ENCODE measurements around the gene ST6GALNAC3.
"Not testable (repeated sequence)": the region's sequence is repeated elsewhere in the genome, so short reads cannot be mapped to it uniquely, and the experiment has no call there.

ST6GALNAC3 gene

DNA sequence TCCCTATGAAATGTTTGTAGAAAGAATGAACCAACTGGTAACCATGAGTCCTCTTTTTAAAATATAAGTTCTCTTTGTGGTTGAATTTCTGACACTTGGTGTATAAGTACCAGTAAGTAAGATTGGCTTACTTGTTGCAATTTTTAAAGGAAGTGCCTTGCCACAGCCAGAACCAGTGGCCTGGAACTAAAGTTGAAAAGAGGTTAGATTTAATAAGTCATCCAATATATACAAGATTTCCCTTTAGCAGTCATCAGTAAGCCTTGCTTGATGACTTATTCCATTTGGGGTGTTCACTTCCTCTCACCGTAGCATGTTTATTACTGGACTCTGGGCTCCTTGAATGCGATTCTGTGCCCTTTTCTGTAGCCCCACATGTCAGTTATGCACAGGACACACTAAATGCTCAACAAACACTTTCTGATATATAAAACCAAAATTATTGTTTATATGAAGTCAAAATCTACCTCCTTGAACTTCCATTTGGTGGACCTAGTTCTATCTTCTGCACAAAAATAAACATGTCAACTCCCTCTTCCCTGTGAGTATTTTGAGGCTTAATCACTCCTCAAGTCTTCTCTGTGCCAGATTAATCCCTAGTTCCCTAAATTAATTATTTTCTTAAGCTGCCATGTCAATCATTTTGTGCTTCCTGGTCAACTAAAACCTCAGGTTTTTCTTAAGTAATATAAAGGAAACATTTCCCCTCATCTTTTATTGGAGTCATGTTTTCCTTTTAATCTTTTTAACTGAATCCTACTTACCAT is 218.1 kb downstream of the ST6GALNAC3 start:
- no peak for DNase-seq

GRCh38 chr1:76293831-76294230 is 219.3 kb downstream of the ST6GALNAC3 start:
- no peak for DNase-seq

DNA sequence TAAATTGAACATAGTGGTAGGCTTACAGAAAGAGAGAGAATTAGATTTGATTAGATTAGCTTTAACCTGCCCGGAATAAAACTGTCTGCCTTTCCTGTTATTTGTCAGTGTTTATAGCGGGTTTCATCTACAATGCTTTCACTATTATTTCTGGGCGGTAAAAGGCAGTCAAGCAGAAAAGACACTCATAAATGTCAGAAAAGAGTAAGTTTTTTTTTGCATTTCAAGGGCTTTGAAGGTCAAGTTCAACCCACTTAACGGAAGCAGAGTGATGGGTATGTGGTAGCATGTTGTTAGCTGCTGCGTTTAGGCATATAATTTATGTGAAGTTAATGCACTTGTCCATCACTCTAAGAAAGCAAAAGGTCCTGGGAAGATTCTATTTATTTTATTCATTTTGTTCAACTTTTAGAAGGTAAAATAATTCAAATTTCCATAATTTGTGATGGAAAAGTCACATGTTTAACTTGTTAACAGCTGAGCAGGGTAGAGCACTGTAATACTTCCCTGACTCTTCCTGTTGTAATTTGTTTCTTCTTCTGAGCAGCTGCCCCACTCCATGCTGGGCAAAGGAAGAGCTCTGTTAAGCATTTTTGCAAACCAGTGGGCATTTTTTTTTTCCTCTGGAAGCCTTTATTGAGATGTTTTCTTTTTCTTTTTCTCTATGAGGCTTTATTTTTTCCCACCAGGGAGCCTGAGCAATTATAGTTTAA is 220.1 kb downstream of the ST6GALNAC3 start:
- no peak for DNase-seq

GRCh38 chr1:76298399-76298798 is 223.9 kb downstream of the ST6GALNAC3 start:
- no peak for DNase-seq

DNA sequence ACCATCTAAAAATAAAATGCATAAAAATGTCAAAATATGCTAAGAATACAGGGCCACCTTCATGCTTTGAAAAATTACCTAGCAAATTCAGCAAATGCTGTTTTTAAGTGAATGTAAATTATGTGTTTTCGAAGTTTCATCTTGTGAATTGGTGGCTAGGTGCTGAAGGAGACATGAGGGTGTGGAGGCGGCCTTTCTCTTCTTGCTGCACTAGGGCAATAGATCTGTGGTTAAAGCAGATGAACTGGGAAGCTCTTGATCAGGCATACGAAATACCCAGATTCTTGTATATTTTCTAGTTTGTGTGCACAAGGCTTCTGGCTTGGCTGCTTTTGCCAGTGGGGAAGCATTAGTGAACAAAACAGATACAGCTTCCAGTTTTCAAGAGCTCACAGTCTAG is 224.5 kb downstream of the ST6GALNAC3 start:
- no peak for DNase-seq

- no peak for DNase-seq
Observed at GRCh38 chr1:76300556-76300955, 226.0 kb downstream of the ST6GALNAC3 start.

- DNase-seq = no peak
Observed at GRCh38 chr1:76302711-76303339, 228.3 kb downstream of the ST6GALNAC3 start.

GRCh38 chr1:76303340-76303717 is 228.8 kb downstream of the ST6GALNAC3 start:
- no peak for DNase-seq

GRCh38 chr1:76313304-76313703 is 238.8 kb downstream of the ST6GALNAC3 start:
- DNase-seq = no peak

- no peak for DNase-seq
Observed at GRCh38 chr1:76314730-76315129, 240.2 kb downstream of the ST6GALNAC3 start.

DNA sequence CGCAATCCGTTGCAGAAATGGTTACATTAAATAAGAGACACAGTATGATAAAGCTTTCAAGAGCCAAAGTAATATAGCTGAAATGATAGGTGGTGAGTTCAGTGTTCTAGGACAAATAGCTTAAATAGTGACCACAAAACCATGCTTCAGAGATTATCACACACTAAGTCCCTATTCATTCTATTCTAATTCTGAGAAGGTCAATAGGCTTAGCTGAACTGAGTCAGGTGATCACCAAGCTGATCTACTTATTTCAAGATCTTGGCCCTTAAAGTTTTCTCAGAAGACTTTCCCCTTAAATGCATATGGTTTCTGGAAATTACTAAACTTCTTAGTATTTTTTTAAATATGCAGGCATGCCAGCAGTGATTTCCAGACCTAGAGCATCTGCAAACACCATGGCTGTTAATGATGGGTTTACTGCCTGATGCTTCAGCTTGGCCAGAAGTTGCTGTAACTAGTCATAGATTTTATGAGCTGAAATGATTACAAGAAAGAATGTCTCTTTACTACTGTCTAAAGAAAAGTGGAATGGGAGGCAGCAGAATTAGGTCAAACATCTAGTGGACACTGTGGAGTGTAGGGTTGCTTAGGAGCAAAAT is 242.9 kb downstream of the ST6GALNAC3 start:
- DNase-seq = no peak

DNA sequence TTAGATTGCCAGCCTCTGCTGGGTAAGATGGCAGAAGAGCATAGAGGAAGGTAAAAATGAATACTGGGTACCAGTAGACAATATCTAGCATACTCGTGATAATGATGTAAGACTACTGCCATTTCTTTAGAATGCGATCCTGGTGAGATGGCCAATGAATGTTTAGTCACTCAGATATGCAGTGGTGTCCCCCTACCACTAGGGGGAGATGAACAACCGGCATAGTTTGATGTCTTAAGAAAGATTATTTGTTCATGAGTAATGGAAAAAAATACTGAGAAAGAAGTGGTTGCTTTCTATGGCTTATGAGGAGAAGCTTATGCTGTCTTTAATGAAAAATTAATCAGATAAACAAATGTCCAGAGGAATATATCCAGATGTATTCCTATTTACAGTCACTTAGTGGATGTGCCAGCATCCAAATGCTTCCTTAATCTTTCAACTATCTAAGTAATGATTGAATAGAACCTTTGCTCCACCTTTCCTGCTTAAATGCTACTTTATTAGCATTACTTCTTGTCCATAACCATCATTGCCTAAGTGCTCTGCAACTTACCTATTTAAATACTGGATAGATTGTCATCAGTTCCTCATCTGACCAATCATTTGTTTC is 256.6 kb downstream of the ST6GALNAC3 start:
- DNase-seq = no peak

DNA sequence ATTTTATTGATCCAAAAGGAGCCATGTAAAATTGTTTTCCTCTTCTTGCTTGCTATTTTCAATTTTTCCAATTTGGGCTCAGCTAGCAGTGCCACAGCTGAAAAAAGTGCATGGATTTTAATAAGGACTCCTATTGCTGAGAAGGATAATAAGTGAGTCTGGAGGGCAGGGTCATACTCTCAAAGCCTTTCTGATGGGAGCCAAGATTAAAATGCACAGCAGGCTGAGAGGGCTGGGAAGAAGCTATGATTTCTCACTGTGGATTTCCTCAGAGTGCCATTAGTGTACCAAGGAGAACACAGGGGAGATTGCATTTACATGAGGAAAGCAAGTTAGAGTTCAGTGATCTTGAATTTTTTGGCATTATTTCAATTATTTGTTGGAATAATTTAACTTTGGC is 261.3 kb downstream of the ST6GALNAC3 start:
- no peak for DNase-seq

GRCh38 chr1:76336931-76337371 is 262.4 kb downstream of the ST6GALNAC3 start:
- no peak for DNase-seq

DNA sequence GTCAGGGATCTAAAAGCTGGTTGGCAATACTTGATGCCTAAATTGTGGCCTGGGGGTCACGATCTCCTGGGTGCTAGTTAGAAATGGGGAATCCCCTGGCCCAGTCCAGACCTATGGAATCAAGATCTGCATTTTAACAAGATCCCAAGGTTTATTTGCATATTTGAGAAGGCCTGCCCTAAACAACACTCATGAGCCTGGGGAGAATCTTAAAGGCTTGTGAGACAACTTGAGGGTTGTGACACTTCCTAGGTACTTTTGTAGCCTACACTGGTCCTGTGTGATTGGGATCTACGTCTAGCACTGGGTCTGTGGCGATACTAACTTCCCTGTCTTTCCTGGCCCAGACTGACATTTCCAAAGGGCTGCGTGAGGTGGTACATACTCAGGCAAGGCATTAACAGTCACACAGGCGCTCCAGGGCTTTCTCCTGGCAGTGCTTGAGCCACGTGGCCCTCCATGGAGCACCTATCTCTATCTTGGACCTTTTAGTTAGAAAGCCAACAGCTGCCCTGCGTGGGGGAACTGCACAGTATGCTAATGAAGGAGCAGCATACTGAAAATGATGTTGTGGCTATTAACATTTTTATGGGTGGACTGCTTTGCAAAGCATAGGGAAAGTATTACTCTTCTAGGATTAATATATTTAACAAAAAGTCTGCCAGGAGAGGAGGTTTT is 263.1 kb downstream of the ST6GALNAC3 start:
- DNase-seq = no peak

GRCh38 chr1:76340056-76340455 is 265.5 kb downstream of the ST6GALNAC3 start:
- no peak for DNase-seq

GRCh38 chr1:76341816-76342215 is 267.3 kb downstream of the ST6GALNAC3 start:
- not testable (repeated sequence) for DNase-seq

GRCh38 chr1:76343356-76343755 is 268.8 kb downstream of the ST6GALNAC3 start:
- DNase-seq = no peak

GRCh38 chr1:76351655-76352054 is 277.1 kb downstream of the ST6GALNAC3 start:
- DNase-seq = no peak

DNA sequence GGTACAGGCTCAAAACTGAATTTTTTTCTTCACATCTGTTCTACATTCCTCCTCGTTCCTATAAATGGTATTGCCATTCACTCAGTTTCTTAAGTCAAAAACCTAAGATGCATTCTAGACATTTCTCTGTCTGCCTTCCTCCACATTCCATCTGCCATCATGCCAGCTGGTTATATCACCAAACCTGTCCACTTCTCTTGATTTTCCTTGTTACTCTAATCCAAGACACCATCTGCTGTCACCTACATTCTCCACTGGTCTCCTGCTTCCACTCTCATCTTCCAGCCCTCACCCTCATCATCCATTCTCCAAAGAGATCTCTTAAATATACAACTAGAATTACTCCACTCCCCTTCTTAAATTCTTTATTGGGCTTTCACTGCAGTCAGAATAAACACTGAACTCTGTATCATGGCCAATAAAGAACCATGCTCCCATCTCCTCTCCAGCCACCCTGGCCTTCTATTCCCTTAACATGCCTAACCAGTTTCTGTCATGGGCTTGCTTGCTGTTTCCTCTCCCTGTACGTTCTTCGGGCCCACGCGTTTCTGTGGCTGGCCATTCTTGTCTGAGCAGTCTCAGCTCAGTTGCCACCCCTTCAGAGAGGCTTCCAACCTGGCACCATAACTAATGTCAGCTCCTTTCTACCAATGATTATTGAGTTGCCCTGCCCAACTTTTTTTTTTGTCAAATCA is 278.3 kb downstream of the ST6GALNAC3 start:
- DNase-seq = no peak

- no peak for DNase-seq
Observed at GRCh38 chr1:76354236-76354635, 279.7 kb downstream of the ST6GALNAC3 start.

DNA sequence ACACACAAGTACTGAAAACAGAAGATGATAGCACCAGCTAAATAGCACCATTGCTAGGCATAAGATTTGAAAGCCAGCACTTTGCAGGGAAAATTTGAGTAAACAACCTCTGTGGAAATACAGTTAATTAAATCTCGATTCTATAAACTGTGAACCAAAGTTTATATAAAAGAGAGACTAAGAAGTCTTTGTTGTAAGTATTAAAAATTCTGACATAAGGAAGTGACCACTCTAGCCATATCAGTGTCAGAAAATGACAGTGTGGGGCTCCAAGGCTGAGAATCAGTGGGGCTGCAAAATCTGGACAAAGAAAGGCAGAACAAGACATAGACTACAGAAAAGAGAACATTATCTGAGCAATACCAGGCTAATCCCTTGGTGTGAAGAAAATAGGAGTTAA is 292.2 kb downstream of the ST6GALNAC3 start:
- no peak for DNase-seq

Measured in effector CD8-positive, alpha-beta T cell (primary cell).